ENCODE results near the gene ZNF296.

The ZNF296 gene

DNA sequence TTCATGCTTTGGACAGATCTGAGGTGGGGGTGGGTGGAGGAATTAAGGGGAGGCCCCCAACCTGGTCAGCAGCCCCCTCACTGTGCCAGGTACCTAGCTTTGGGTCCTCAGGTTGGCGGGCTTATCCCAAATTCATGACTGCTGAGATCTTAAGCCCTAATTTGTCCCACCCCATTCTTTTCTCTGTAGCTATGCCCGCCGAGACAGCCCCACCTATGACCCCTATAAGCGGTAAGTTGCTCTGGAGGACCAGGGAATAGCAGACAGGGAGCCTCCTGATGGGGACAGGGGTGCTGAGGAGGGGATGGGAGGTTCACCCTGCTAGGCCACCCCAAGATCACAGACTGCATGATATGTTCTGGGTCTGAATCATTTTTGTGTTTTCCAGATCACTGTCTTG lies 14.3 kb downstream of the ZNF296 start:
- no peak for DNase-seq (ENCODE audit: low read depth, low spot score)

DNA sequence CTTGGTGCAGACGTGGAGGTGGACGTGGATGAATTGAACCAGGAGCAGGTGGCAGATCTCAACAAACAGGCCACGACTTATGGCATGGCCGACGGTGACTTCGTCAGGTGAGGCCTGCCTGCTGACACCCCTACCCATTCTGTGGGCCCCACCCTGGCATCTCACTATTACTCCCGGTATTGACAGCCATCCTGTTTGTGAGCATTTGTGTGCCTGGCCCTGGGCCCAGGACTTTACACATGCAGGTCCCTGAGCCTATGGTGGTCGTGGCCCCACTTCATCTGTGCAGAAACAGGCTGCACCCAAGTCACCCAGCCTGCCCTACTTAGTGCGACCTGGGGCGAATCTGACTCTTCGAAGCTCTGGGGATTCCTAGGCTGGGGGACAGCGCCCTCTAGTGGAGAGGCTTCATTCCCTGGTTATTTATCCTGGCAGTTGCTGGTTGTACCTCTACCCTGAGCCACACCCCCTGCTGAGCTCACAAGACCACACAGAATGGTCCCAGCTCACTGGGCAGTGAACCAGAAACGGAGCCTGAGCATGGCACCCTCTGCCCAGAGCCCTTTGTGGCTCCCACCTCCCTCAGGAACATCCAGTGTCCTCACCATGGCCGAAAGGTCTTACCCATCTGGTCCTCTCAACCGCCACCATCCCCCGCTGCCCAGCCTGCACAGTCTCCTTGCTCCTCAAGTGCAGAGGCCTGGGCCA lies 16.9 kb downstream of the ZNF296 start:
- peak; percentile 64 for DNase-seq (ENCODE audit: low read depth, low spot score)

- DNase-seq (ENCODE audit: low read depth, low spot score), result no peak
These were observed 17.6 kb downstream of the ZNF296 start for GRCh38 chr19:45058622-45059159.

GRCh38 chr19:45057444-45057843 lies 18.8 kb downstream of the ZNF296 start:
- no peak for DNase-seq (ENCODE audit: low read depth, low spot score)

GRCh38 chr19:45056831-45057230 lies 19.4 kb downstream of the ZNF296 start:
- DNase-seq (ENCODE audit: low read depth, low spot score), result no peak

DNA sequence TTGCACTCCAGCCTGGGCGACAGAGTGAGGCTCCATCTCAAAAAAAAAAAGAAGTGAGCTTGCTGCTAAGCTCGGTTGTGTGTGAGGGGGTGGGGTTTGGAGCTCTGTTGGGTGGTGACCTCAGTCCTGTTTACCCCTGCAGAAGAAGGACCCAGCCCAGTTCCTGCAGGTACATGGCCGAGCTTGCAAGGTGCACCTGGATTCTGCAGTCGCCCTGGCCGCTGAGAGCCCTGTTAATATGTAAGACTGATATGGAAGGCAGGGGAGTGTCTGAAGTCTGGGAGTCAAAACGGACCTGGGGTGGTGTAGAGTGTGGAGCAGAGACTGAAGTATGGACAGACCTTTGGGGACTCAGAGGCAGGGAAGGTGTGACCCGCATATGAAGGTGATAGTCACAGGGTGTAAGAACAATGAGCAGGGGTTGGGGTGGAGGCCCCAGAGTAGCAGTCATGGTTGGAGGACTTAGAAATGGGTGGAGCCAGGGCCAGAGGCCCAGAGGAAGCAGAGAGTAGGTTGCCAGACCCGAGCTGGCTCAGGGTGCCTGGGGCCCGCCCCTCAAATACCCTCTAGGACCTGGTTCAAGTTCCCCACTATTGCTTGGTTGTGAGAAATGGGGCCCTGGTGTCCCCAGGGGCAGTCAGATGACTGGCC lies 24.2 kb downstream of the ZNF296 start:
- DNase-seq (ENCODE audit: low read depth, low spot score), result no peak

- no peak for DNase-seq (ENCODE audit: low read depth, low spot score)
These were observed 26.2 kb downstream of the ZNF296 start for GRCh38 chr19:45050036-45050435.

GRCh38 chr19:45049073-45049736 lies 27.1 kb downstream of the ZNF296 start:
- DNase-seq (ENCODE audit: low read depth, low spot score), result no peak

GRCh38 chr19:45047188-45047797 lies 29.0 kb downstream of the ZNF296 start:
- no peak for DNase-seq (ENCODE audit: low read depth, low spot score)

GRCh38 chr19:45046355-45046754 lies 29.9 kb downstream of the ZNF296 start:
- DNase-seq (ENCODE audit: low read depth, low spot score), result no peak

- DNase-seq (ENCODE audit: low read depth, low spot score), result no peak
These were observed 30.5 kb downstream of the ZNF296 start for GRCh38 chr19:45045671-45046353.

DNA sequence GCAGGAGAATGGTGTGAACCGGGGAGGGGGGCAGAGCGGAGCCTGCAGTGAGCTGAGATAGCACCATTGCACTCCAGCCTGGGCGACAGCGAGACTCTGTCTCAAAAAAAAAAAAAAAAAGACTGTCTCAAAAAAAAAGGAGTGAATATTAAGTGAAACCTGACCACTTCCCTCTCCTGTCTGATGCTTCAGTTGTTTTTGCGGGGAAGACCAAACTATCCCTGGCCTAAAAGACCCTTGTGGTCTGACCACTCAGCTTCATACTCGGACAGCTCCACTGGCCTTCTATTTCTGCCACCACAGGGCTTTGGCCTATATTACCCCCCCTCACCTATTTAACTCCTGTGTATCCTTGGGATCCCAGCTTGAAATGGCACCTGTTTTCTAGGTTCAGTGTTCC lies 35.2 kb downstream of the ZNF296 start:
- no peak for DNase-seq (ENCODE audit: low read depth, low spot score)

DNA sequence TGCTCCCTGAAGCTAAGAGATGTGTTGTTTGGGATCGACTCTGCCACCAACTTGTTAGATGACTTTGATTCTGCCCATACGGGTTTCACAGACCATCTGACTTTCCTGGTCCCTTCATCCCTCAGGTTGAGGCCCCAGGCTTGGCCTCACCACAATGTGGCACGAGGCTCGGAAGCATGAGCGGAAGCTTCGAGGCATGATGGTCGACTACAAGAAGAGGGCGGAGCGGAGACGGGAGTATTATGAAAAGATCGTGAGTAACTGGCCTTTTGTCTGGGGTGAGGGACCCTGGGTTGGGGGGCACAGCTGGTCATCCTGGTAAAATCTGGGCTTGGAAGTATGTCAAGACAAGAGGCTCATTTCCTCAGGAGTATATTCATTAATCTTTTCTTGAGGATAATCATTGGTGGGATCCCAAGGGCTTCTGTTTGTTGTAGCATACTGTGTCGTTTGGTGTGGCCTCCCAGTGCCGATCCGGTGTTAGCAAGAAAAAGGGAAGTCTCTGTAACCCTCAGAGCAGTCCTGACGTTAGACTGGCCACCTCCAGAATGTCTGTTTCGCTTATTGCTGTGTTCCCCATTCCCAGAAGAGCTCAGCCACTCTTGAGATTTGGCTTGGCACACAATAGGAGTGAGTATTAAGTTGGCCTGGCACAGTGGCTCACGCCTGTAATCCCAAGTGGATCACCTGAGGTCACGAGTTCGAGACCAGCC lies 36.1 kb downstream of the ZNF296 start:
- DNase-seq (ENCODE audit: low read depth, low spot score), result no peak

- DNase-seq (ENCODE audit: low read depth, low spot score), result peak; percentile 77
These were observed 37.1 kb downstream of the ZNF296 start, which contains the start of gene CLASRP for GRCh38 chr19:45038931-45039893. TSS of gene CLASRP (plus strand) at chr19:45039045. CDS start at chr19:45040213, 1,168 bp downstream.

GRCh38 chr19:45037393-45038169 lies 38.7 kb downstream of the ZNF296 start:
- DNase-seq (ENCODE audit: low read depth, low spot score), result no peak

DNA sequence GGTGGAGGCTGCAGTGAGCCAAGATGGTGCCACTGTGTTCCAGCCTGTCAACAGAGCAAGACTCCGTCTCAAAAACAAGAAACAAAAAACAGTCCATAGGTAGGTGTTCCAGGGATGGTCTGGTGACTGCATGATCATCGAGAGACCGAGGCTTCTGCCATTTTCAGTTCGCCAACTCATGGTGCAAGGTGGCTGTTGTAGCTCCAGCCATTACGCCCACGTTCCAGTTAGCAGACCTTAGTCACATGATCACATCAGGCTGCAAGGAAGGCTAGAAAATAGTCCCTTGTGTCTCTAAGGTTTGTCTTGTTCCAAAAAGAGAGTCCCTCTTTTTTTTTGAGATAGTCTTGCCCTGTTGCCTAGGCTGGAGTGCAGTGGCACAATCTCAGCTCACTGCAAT lies 40.5 kb downstream of the ZNF296 start:
- no peak for DNase-seq (ENCODE audit: low read depth, low spot score)

DNA sequence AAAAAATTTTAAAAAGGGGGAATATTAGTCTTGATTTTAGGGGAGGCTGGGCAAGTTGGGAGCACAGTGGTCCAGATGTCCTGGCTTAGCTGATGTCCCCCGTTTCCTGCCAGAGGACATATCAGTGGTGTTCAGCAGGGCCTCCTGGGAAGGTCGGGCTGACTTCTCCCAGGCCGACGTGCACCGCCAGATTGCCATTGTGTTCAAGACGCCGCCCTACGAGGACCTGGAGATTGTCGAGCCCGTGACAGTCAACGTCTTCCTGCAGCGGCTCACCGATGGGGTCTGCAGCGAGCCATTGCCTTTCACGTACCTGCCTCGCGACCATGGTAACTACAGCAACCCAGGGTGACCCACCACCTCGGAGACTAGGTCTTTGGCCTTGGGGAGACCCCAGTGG lies 43.9 kb downstream of the ZNF296 start:
- no peak for DNase-seq (ENCODE audit: low read depth, low spot score)

DNA sequence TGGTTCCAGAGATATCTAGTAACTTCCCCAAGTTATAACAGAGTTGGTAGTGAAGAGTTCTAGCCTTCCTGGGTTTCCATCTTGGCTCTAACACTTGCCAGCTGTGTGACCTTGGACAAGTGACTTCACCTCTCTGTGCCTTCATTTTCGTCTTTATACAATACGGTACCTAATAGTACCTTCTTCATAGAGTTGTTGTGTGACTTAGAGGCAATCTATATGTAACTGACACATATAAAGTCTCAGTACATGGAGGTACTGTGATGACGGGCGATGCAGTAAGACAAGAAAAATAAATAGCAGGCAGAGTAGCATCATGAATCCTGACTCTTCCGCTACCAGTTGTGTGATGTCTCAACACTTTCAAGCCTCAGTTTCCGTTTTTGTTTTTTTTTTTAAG lies 45.5 kb downstream of the ZNF296 start:
- DNase-seq (ENCODE audit: low read depth, low spot score), result no peak

- no peak for DNase-seq (ENCODE audit: low read depth, low spot score)
These were observed 48.9 kb downstream of the ZNF296 start for GRCh38 chr19:45027371-45027770.

All from activated naive CD8-positive, alpha-beta T cell treated with anti-CD3 and anti-CD28 coated beads, Interleukin-2, amount 50 U/mL, for 16 hours (primary cell).